Measurements from ENCODE around the gene SULT1A2. TPM values are rescaled to one million over a fixed set of nuclear protein-coding genes. Genes with fewer than 3 reads are reported as not detected.

SULT1A2 gene
- total and polyA plus RNA-seq, 2 of the 8 experiments (the other 6 are each of a cell fraction or from before 2014, with no cell fraction given): 0.29 to 0.35 TPM

- POLR2A ChIA-PET (ENCODE audit: partially characterized antibody): no interaction called here
- Histone ChIP-seq H3K9ac (replicated peaks in 1 of 4; ENCODE audit: extremely low read depth in 1 of 4, low read depth in 3 of 4, low read length in 3 of 4) (no peak overlapping the region), H3K18ac (ENCODE audit: extremely low read depth, low read length) (no peak overlapping the region), H2BK120ac (replicated peaks; ENCODE audit: low read depth, low read length) (no peak overlapping the region), H4K91ac (replicated peaks; ENCODE audit: insufficient read length, low read length) (no peak overlapping the region), H3K79me2 (ENCODE audit: control insufficient read depth in 1 of 2, insufficient read depth in 2 of 2, low read length in 2 of 2) (no peaks in the 10 kb centered on the region), H3K4me3 (ENCODE audit: extremely low read depth in 1 of 4, insufficient read depth in 2 of 4, low read depth in 3 of 4, low read length in 4 of 4) (no peak overlapping the region), H3K4me2 (ENCODE audit: insufficient read depth in 1 of 2, low read depth in 2 of 2, low read length in 2 of 2) (no peak overlapping the region), H2BK12ac (ENCODE audit: low read depth, low read length) (no peak overlapping the region), H2BK5ac (ENCODE audit: low read depth, low read length) (no peak overlapping the region), H3K4ac (replicated peaks; ENCODE audit: insufficient read length, low read depth, low read length) (no peak overlapping the region), H3K23ac (ENCODE audit: insufficient read length) (no peak overlapping the region), H4K20me1 (replicated peaks in 1 of 2; ENCODE audit: control insufficient read depth in 1 of 2, insufficient read depth in 2 of 2, low read length in 2 of 2) (no peaks in the 10 kb centered on the region), H3K4me1 (replicated peaks in 1 of 4; ENCODE audit: control insufficient read depth in 3 of 4, insufficient read depth in 4 of 4, low read length in 3 of 4) (no peaks in the 10 kb centered on the region), H3K36me3 (ENCODE audit: control insufficient read depth in 2 of 4, insufficient read depth in 4 of 4, low read length in 3 of 4) (no peaks in the 10 kb centered on the region), H2BK15ac (ENCODE audit: low read length) (no peak overlapping the region), H2AK5ac (ENCODE audit: low read depth, low read length) (no peak overlapping the region), H3K27me3 (replicated peaks in 1 of 4; ENCODE audit: control insufficient read depth in 3 of 4, extremely low read depth in 1 of 4, insufficient read depth in 3 of 4, low read length in 3 of 4) (no peaks in the 10 kb centered on the region), H4K5ac (ENCODE audit: insufficient read length, low read depth, low read length) (no peak overlapping the region), H3K14ac (ENCODE audit: insufficient read length) (no peak overlapping the region), H3K27ac (ENCODE audit: low read depth, low read length) (no peak overlapping the region), H3K56ac (replicated peaks; ENCODE audit: insufficient read length, low read depth, low read length) (no peak overlapping the region), H3K9me3 (ENCODE audit: insufficient read depth in 2 of 2, low read depth in 1 of 2, low read length in 1 of 2) (no peaks in the 10 kb centered on the region), H3K79me1 (ENCODE audit: low read depth, low read length) (no peaks in the 10 kb centered on the region), H2BK20ac (ENCODE audit: low read length) (no peak overlapping the region), H2AFZ (ENCODE audit: low read length) (no peak overlapping the region), H3K23me2 (ENCODE audit: low read depth, low read length) (no peaks in the 10 kb centered on the region; the same call in 1 of the 2 replicates), H4K8ac (ENCODE audit: extremely low read depth, insufficient read depth, low read length) (no peak overlapping the region)
- 88% methylated on average over 7 of the region's 7 CpGs; no CpG with 5 or more reads in 1 of the 2 experiments for WGBS, 2 experiments (ENCODE audit: extremely low coverage in 1 of 2, insufficient coverage in 1 of 2, insufficient read length in 1 of 2, insufficient replicate concordance in 2 of 2, low coverage in 1 of 2, low lambda C conversion rate in 2 of 2, missing lambda C conversion rate in 1 of 2)
- FAIRE-seq: no peak
- CTCF ChIA-PET (ENCODE audit: partially characterized antibody): no interaction called here
- DNase-seq (ENCODE audit: low read depth in 1 of 2, low spot score in 2 of 2): no peak
- TF ChIP-seq, protein P1, sequence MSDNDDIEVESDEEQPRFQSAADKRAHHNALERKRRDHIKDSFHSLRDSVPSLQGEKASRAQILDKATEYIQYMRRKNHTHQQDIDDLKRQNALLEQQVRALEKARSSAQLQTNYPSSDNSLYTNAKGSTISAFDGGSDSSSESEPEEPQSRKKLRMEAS (IDR thresholded peaks at IDR 0.05): no peak
- TF ChIP-seq TEAD4 (IDR thresholded peaks at IDR 0.05; ENCODE audit: low read depth, low read length) (no peak), TCF12 (IDR thresholded peaks at IDR 0.05; ENCODE audit: low read depth, low read length) (no peak), KDM5A (IDR thresholded peaks at IDR 0.05; ENCODE audit: low read length) (no peak), BCL11A (IDR thresholded peaks at IDR 0.05; ENCODE audit: low read depth in 2 of 2, low read length in 2 of 2) (no peak), CEBPB (IDR thresholded peaks at IDR 0.05; ENCODE audit: low read depth, low read length) (no peak), EZH2 (IDR thresholded peaks at IDR 0.05; ENCODE audit: low read depth, low read length, severe bottlenecking) (no peak), RNF2 (IDR thresholded peaks at IDR 0.05; ENCODE audit: borderline replicate concordance, low read depth, low read length, missing control alignments, poor library complexity, severe bottlenecking) (no peak), CBX8 (IDR thresholded peaks at IDR 0.05; ENCODE audit: borderline replicate concordance, low read depth, low read length) (no peak), HDAC2 (IDR thresholded peaks at IDR 0.05; ENCODE audit: borderline replicate concordance in 1 of 2, low read depth in 2 of 2, low read length in 2 of 2) (no peak)
Measured at GRCh38 chr16:28546626-28547025, 50.2 kb downstream of the SULT1A2 start.

All from H1 (cell line).